ENCODE measurements around the gene OLFM2. TPM values are rescaled to one million over a fixed set of nuclear protein-coding genes. Genes with fewer than 3 reads are reported as not detected.

Gene OLFM2
- total and polyA plus RNA-seq, 2 of the 4 experiments (the other 2 are of a cell fraction): 2.7 to 5.1 TPM

GRCh38 chr19:9910625-9911024 lies 25.7 kb downstream of the OLFM2 start (continued):
- TF ChIP-seq RAD21 (IDR thresholded peaks at IDR 0.05; ENCODE audit: low read length) (no peak), POLR2A (IDR thresholded peaks at IDR 0.05; ENCODE audit: low read depth, low read length) (no peak), NFE2L2 (IDR thresholded peaks at IDR 0.05; ENCODE audit: low read depth, low read length) (no peak), CHD1 (IDR thresholded peaks at IDR 0.05; ENCODE audit: low read depth, low read length) (no peak), MXI1 (IDR thresholded peaks at IDR 0.05; ENCODE audit: borderline replicate concordance, low read depth, low read length) (no peak), RFX5 (IDR thresholded peaks at IDR 0.05; ENCODE audit: low read depth, low read length) (no peak), SMC3 (IDR thresholded peaks at IDR 0.05; ENCODE audit: low read depth, low read length) (no peak)

DNA sequence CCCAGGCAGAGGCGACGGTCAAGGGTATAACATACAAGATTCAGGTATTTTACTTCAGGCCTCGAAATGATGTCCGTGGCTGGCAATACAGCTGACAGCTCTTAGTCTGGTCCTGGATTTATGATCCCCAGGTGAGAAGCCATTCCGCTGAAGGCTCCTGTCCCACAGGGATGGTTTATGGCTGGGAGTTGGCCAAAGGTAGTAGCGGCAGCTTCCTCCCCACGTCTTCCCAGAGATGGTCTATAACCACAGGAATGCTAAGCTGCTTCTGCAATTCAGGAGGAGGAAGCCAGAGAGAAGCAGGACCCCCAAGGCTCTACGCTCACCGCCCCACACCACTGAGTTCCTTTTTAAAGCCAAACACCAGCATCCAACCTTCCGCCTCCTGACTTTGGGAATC lies 27.1 kb downstream of the OLFM2 start:
- Histone ChIP-seq H2BK120ac (ENCODE audit: low read depth, low read length) (no peak overlapping the region), H3K9me1 (ENCODE audit: insufficient read depth, low read length) (0 out of 2 replicates have a peak, but pooled peaks cover 9% of the 10 kb centered on the region), H3K4ac (ENCODE audit: low read depth, low read length) (no peak overlapping the region), H4K5ac (ENCODE audit: low read depth, low read length) (no peak overlapping the region), H3K9ac (ENCODE audit: low read depth, low read length) (no peak overlapping the region), H4K8ac (ENCODE audit: low read depth in 2 of 2, low read length in 2 of 2) (no peak overlapping the region), H2BK15ac (ENCODE audit: low read depth, low read length) (no peak overlapping the region), H3K4me3 (ENCODE audit: insufficient read depth, low read depth, low read length) (no peak overlapping the region), H3K27me3 (ENCODE audit: control insufficient read depth, insufficient read depth, low read length) (peaks cover 16% of the 10 kb centered on the region), H3K4me2 (ENCODE audit: low read depth, low read length) (no peak overlapping the region), H3K4me1 (ENCODE audit: control insufficient read depth, insufficient read depth, low read length) (no peaks in the 10 kb centered on the region), H2AFZ (replicated peaks; ENCODE audit: low read length, poor library complexity) (no peak overlapping the region), H3K27ac (ENCODE audit: insufficient read depth, low read length) (no peak overlapping the region), H2AK5ac (ENCODE audit: low read depth, low read length) (no peak overlapping the region), H4K91ac (ENCODE audit: insufficient read depth, low read depth, low read length) (no peak overlapping the region), H2BK20ac (ENCODE audit: low read depth, low read length) (no peak overlapping the region), H3K23ac (ENCODE audit: low read depth, low read length) (no peak overlapping the region), H3K14ac (replicated peaks; ENCODE audit: low read depth, low read length) (no peak overlapping the region), H4K20me1 (ENCODE audit: insufficient read depth, low read length) (no peaks in the 10 kb centered on the region), H3K56ac (ENCODE audit: extremely low read depth, insufficient read depth, low read length) (no peak overlapping the region), H3K79me1 (ENCODE audit: low read depth in 1 of 2, low read length in 2 of 2) (no peaks in the 10 kb centered on the region), H3K9me3 (ENCODE audit: control insufficient read depth, insufficient read depth, low read length) (no peaks in the 10 kb centered on the region), H2BK5ac (ENCODE audit: low read depth, low read length, poor library complexity, severe bottlenecking) (no peak overlapping the region), H3K36me3 (ENCODE audit: control insufficient read depth, insufficient read depth, low read length) (no peaks in the 10 kb centered on the region), H2AK9ac (replicated peaks; ENCODE audit: low read depth, low read length, poor library complexity) (no peak overlapping the region), H3K18ac (ENCODE audit: low read depth, low read length) (no peak overlapping the region)
- intact Hi-C loops (cut with micrococcal nuclease): no loop called here
- ATAC-seq (ENCODE audit: low read depth): no peak
- dilution Hi-C loops (cut with HindIII; ENCODE audit: low sequenced_read_pairs, unreplicated experiment): no loop called here
- in situ Hi-C loops (cut with MboI; ENCODE audit: low sequenced_read_pairs): no loop called here
- DNase-seq: no peak
- no TSS peak for BruUV-seq (replicated peaks)
- 90% methylated on average over 3 of the region's 10 CpGs; no CpG with 5 or more reads in 1 of the 2 experiments for WGBS, 2 experiments (ENCODE audit: extremely low coverage in 2 of 2, insufficient read length in 1 of 2)
- CTCF ChIA-PET: no interaction called here
- POLR2A ChIA-PET (ENCODE audit: unreplicated experiment): no interaction called here
- TF ChIP-seq CEBPB (IDR thresholded peaks at IDR 0.05; ENCODE audit: low read depth, low read length): no peak
- no peak for TF ChIP-seq RAD21 (IDR thresholded peaks at IDR 0.05; ENCODE audit: low read length)
- no peak for TF ChIP-seq CHD1 (IDR thresholded peaks at IDR 0.05; ENCODE audit: low read depth, low read length)
- no peak for TF ChIP-seq ELK1 (IDR thresholded peaks at IDR 0.05; ENCODE audit: borderline replicate concordance, low read depth, low read length)
- no peak for TF ChIP-seq RCOR1 (IDR thresholded peaks at IDR 0.05; ENCODE audit: insufficient replicate concordance, low read length)
- TF ChIP-seq, protein P1, sequence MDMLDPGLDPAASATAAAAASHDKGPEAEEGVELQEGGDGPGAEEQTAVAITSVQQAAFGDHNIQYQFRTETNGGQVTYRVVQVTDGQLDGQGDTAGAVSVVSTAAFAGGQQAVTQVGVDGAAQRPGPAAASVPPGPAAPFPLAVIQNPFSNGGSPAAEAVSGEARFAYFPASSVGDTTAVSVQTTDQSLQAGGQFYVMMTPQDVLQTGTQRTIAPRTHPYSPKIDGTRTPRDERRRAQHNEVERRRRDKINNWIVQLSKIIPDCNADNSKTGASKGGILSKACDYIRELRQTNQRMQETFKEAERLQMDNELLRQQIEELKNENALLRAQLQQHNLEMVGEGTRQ (IDR thresholded peaks at IDR 0.05; ENCODE audit: low read depth, low read length): no peak
- no peak for TF ChIP-seq MAFK (IDR thresholded peaks at IDR 0.05; ENCODE audit: low read depth, low read length)
- no peak for TF ChIP-seq POLR2A (IDR thresholded peaks at IDR 0.05; ENCODE audit: low read depth, low read length)
- no peak for TF ChIP-seq MXI1 (IDR thresholded peaks at IDR 0.05; ENCODE audit: borderline replicate concordance, low read depth, low read length)
- no peak for TF ChIP-seq SMC3 (IDR thresholded peaks at IDR 0.05; ENCODE audit: low read depth, low read length)
- TF ChIP-seq MAZ (IDR thresholded peaks at IDR 0.05; ENCODE audit: borderline replicate concordance, low read depth, low read length): no peak
- TF ChIP-seq BHLHE40 (IDR thresholded peaks at IDR 0.05; ENCODE audit: low read depth, low read length): no peak
- no peak for TF ChIP-seq NFE2L2 (IDR thresholded peaks at IDR 0.05; ENCODE audit: low read depth, low read length)
